Measurements from ENCODE around the gene CUTA.

GRCh38 chr6:33410050-33410710, 7.7 kb downstream of the CUTA start:
- peak; percentile 79 for TF ChIP-seq POLR2AphosphoS5 (IDR thresholded peaks at IDR 0.05; ENCODE audit: low read depth, low read length)
- no peak for TF ChIP-seq TAF1 (IDR thresholded peaks at IDR 0.05; ENCODE audit: borderline replicate concordance, low read depth, low read length)
